ENCODE data around the gene GRIN1. TPM values are rescaled to one million over a fixed set of nuclear protein-coding genes. Genes with fewer than 3 reads are reported as not detected.

Gene GRIN1
- total RNA-seq, 1 donor from 2014 or later = not detected

Other genes with a start within 250 kb of the GRIN1 start
- gene FBXW5, start 194.4 kb upstream of the GRIN1 start, total RNA-seq = 92.7 and 93.6 TPM in 2 replicates
- gene C8G, start 193.9 kb upstream of the GRIN1 start, total RNA-seq = 0.69 and 1.7 TPM in 2 replicates
- 1.3 and 2.3 TPM in 2 replicates for gene LCN12, start 186.9 kb upstream of the GRIN1 start, total RNA-seq
- not detected in 2 replicates for gene PTGDS, start 161.7 kb upstream of the GRIN1 start, total RNA-seq
- not detected in 2 replicates for gene LCNL1, start 156.2 kb upstream of the GRIN1 start, total RNA-seq
- 87.8 and 90.2 TPM in 2 replicates for gene PAXX, start 146.7 kb upstream of the GRIN1 start, total RNA-seq
- gene CLIC3, start 142.6 kb upstream of the GRIN1 start, total RNA-seq = not detected in 2 replicates
- 25.0 and 25.9 TPM in 2 replicates for gene ABCA2, start 110.9 kb upstream of the GRIN1 start, total RNA-seq
- gene FUT7, start 107.1 kb upstream of the GRIN1 start, total RNA-seq = 0.09 TPM in 1 of 2 replicates, not detected in the other
- gene NPDC1, start 93.0 kb upstream of the GRIN1 start, total RNA-seq = 58.1 and 59.4 TPM in 2 replicates
- gene ENTPD2, start 85.1 kb upstream of the GRIN1 start, total RNA-seq = 0.21 TPM in 1 of 2 replicates, not detected in the other
- gene SAPCD2, start 68.6 kb upstream of the GRIN1 start, total RNA-seq = 22.8 and 23.8 TPM in 2 replicates
- 17.1 and 19.1 TPM in 2 replicates for gene UAP1L1, start 61.6 kb upstream of the GRIN1 start, total RNA-seq
- 49.7 and 50.1 TPM in 2 replicates for gene MAN1B1, start 52.2 kb upstream of the GRIN1 start, total RNA-seq
- 365 and 375 TPM in 2 replicates for gene DPP7, start 24.4 kb upstream of the GRIN1 start, total RNA-seq
- gene LRRC26, start 30.9 kb downstream of the GRIN1 start, total RNA-seq = not detected in 2 replicates
- gene TMEM210, start 32.9 kb downstream of the GRIN1 start, total RNA-seq = not detected in 2 replicates
- gene ANAPC2, start 49.4 kb downstream of the GRIN1 start, total RNA-seq = 57.4 and 58.7 TPM in 2 replicates
- 95.1 and 95.8 TPM in 2 replicates for gene SSNA1, start 49.5 kb downstream of the GRIN1 start, total RNA-seq
- 15.1 and 16.3 TPM in 2 replicates for gene TPRN, start 61.6 kb downstream of the GRIN1 start, total RNA-seq
- 38.8 and 39.3 TPM in 2 replicates for gene TMEM203, start 66.5 kb downstream of the GRIN1 start, total RNA-seq
- 45.1 and 45.6 TPM in 2 replicates for gene NDOR1, start 66.5 kb downstream of the GRIN1 start, total RNA-seq
- 12.8 and 15.2 TPM in 2 replicates for gene RNF208, start 83.1 kb downstream of the GRIN1 start, total RNA-seq
- gene CYSRT1, start 86.0 kb downstream of the GRIN1 start, total RNA-seq = 0.54 and 0.68 TPM in 2 replicates
- gene RNF224, start 88.3 kb downstream of the GRIN1 start, total RNA-seq = not detected in 2 replicates
- not detected in 2 replicates for gene SLC34A3, start 91.7 kb downstream of the GRIN1 start, total RNA-seq
- gene TUBB4B, start 102.1 kb downstream of the GRIN1 start, total RNA-seq = 292 and 299 TPM in 2 replicates
- 0.54 and 0.99 TPM in 2 replicates for gene STPG3, start 112.1 kb downstream of the GRIN1 start, total RNA-seq
- 72.4 and 75.3 TPM in 2 replicates for gene NELFB, start 116.2 kb downstream of the GRIN1 start, total RNA-seq
- gene TOR4A, start 138.6 kb downstream of the GRIN1 start, total RNA-seq = 10.3 and 11.4 TPM in 2 replicates
- gene NRARP, start 163.1 kb downstream of the GRIN1 start, total RNA-seq = 12.9 and 13.4 TPM in 2 replicates

All from activated CD4-positive, alpha-beta T cell treated with anti-CD3 and anti-CD28 coated beads, Interleukin-2, amount 10 ng/mL, durations not matched to agents 24 days and 14 days (primary cell).